ENCODE measurements around the gene ZSWIM3.

DNA sequence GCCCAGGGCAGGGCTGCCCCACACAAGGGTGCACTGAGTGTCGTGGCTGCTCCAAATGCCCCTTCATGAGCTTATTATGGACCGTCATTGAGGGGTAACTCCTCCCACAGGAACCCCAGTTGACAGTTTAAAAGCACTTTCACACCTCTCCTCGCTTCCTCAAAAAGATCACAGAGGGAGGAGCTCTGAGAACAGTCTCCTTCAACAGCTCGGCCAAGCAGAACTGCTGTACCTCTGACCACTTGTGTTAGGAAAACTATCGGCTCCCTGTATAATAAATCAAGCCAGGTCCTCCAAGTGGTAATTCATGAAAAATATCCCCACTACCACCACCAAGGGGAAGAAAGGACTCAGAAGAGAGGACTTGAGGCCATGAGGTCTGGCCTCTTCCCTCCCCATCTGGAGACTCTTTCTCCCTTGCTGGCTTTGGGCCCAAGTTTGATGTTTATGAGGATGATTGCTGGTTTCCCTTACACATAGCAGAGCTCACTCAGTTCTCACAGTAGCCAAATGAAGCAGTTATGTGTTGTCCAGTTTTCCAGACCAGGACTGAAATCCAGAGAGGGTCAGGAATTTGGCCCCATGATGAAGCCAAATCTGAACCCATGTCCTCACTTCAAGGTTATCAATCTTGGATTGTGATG is 15.1 kb upstream of the ZSWIM3 start:
- TF ChIP-seq, protein P1, sequence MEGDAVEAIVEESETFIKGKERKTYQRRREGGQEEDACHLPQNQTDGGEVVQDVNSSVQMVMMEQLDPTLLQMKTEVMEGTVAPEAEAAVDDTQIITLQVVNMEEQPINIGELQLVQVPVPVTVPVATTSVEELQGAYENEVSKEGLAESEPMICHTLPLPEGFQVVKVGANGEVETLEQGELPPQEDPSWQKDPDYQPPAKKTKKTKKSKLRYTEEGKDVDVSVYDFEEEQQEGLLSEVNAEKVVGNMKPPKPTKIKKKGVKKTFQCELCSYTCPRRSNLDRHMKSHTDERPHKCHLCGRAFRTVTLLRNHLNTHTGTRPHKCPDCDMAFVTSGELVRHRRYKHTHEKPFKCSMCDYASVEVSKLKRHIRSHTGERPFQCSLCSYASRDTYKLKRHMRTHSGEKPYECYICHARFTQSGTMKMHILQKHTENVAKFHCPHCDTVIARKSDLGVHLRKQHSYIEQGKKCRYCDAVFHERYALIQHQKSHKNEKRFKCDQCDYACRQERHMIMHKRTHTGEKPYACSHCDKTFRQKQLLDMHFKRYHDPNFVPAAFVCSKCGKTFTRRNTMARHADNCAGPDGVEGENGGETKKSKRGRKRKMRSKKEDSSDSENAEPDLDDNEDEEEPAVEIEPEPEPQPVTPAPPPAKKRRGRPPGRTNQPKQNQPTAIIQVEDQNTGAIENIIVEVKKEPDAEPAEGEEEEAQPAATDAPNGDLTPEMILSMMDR (IDR thresholded peaks at IDR 0.05; ENCODE audit: control extremely low read depth in 1 of 3, insufficient read depth in 1 of 3, low read depth in 1 of 3, low read length in 3 of 3): no peak
- TF ChIP-seq, protein P2, sequence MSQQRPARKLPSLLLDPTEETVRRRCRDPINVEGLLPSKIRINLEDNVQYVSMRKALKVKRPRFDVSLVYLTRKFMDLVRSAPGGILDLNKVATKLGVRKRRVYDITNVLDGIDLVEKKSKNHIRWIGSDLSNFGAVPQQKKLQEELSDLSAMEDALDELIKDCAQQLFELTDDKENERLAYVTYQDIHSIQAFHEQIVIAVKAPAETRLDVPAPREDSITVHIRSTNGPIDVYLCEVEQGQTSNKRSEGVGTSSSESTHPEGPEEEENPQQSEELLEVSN (IDR thresholded peaks at IDR 0.05): no peak
- TF ChIP-seq GTF2F1 (IDR thresholded peaks at IDR 0.05; ENCODE audit: borderline replicate concordance, low read depth, low read length) (no peak), EZH2 (IDR thresholded peaks at IDR 0.05; ENCODE audit: low read depth, low read length, severe bottlenecking) (no peak), POLR2A (IDR thresholded peaks at IDR 0.05; ENCODE audit: control extremely low read depth in 1 of 2, low read depth in 2 of 2, low read length in 2 of 2) (no peak), POLR2AphosphoS5 (IDR thresholded peaks at IDR 0.05; ENCODE audit: low read depth, low read length) (no peak), EP300 (IDR thresholded peaks at IDR 0.05; ENCODE audit: borderline replicate concordance in 1 of 2, low read depth in 2 of 2, low read length in 2 of 2) (no peak), SUZ12 (IDR thresholded peaks at IDR 0.05; ENCODE audit: low read length) (no peak)
